B cell (primary cell): Measurements from ENCODE around the gene ENPP4.

ENCODE experiments used
- CTCF ChIP-seq: fragments of 200-600 bp; IDR thresholded peaks from one replicate; pipeline ENCODE4 v1.8.0; 2022; ENCODE audit warnings: antibody characterized with exemption, mild to moderate bottlenecking
- EZH2 ChIP-seq: IDR thresholded peaks from 2 replicates; pipeline ENCODE4 v1.6.1; 2012; ENCODE audit warnings: borderline replicate concordance, low read depth, mild to moderate bottlenecking, moderate library complexity, low read length; ENCODE audit not compliant: insufficient read depth, poor library complexity, severe bottlenecking

GRCh38 chr6:46190889-46191288 lies 61.1 kb downstream of the ENPP4 start:
- TF ChIP-seq CTCF (no peak), EZH2 (no peak)
